Ovary (tissue), 9 donors: ENCODE data around the gene FYB2. TPM values are rescaled to one million over a fixed set of nuclear protein-coding genes. Genes with fewer than 3 reads are reported as not detected.

Source experiments
- DNase-seq, 5 donors: peaks; one replicate each; pipeline ENCODE4 v3.0.0-alpha.2; 2019 to 2020
- H3K27ac ChIP-seq, 2 donors: fragments of 200-600 bp; one replicate each; pipeline versions ENCODE4 v1.5.1 to v1.8.0; 2019 to 2022
- H3K27me3 ChIP-seq: fragments of 200-600 bp; one replicate; pipeline ENCODE4 v1.8.0; 2022
- H3K36me3 ChIP-seq: fragments of 200-600 bp; sonication (generic); one replicate; pipeline ENCODE4 v1.5.1; 2019
- H3K4me1 ChIP-seq: one replicate; pipeline ENCODE4 v1.8.1; 2013; ENCODE audit warnings: mild to moderate bottlenecking, moderate library complexity; ENCODE audit not compliant: insufficient read depth
- H3K4me3 ChIP-seq: fragments of 200-600 bp; sonication (generic); one replicate; pipeline ENCODE4 v1.5.1; 2017
- H3K9me3 ChIP-seq, 2 donors: fragments of 200-600 bp in 1 of 2; sonication (generic) in 1 of 2; one replicate each; pipeline versions ENCODE4 v1.5.1 to v1.8.1; 2013 to 2019; ENCODE audit warnings: mild to moderate bottlenecking in 1 of 2, moderate library complexity in 1 of 2
- CTCF ChIP-seq, 3 donors: fragments of 450-650 bp in 2 of 3; fragments of 200-600 bp in 1 of 3; IDR thresholded peaks; one replicate each; pipeline versions ENCODE4 v1.5.1 to v1.8.0; 2016 to 2022; ENCODE audit warnings: antibody characterized with exemption in 3 of 3, mild to moderate bottlenecking in 1 of 3
- EP300 ChIP-seq: sonication (generic); formaldehyde crosslinking; IDR thresholded peaks from one replicate; pipeline ENCODE4 v1.6.1; 2017; ENCODE audit warnings: antibody characterized with exemption
- POLR2A ChIP-seq: fragments of 450-650 bp; IDR thresholded peaks from one replicate; pipeline ENCODE4 v1.6.1; 2017; ENCODE audit warnings: antibody characterized with exemption, mild to moderate bottlenecking, moderate library complexity
- WGBS, 3 donors: extraction: QIAGEN DNeasy Blood & Tissue Kit in 1 of 3; methylation state at CpG; one replicate each; pipeline versions ENCODE4 v1.1.5 to v1.1.7; 2013 to 2017; 5-methylcytosine and 5-hydroxymethylcytosine counted together
- intact Hi-C, 4 donors: fragments of 100-400 bp; cut with DNase I; formaldehyde crosslinking; loops; one replicate each; pipeline versions ENCODE4 v1.11.0 to v1.15.1; 2022 to 2023
- polyA plus RNA-seq, 2 donors: library from polyadenylated mRNA; stranded (reverse); fragments of 200-250 nt in 1 of 2; fragments of 350-450 nt in 1 of 2; fragmentation: Illumina TruSeq in 1 of 2; extraction: RNeasy Lipid Tissue Mini Kit (QIAGEN cat#74804) in 1 of 2; gene quantifications; one replicate each; pipeline ENCODE4 v1.2.3, GENCODE V29; 2013 to 2014
- total RNA-seq, 7 donors: library from RNA; depleted of rRNA in 2 of 7; stranded (reverse); fragments of >200 nt in 2 of 7; fragmentation: NEBNext Ultra II Directional in 3 of 7; extraction: Animal tissue kit (Norgen Biotek cat#: 25700) in 3 of 7; gene quantifications; one replicate each; pipeline versions ENCODE4 v1.1.0 to v1.2.4, GENCODE V29; 2016 to 2023
- donor health status: DM: no; HTN: no; CAD: no; lungs with moderate emphysema.
- donor health status: DM: no; HTN: no; CAD: no.
- donor health status: Bipolar disorder and iron deficiency.
- donor health status: DM: yes; HTN: yes; CAD: no.
- donor health status: DM: no; HTN: no; CAD: no.
- donor health status: DM: yes; HTN: yes; CAD: no.

Gene FYB2
- total and polyA plus RNA-seq, 9 donors, result 0.06 to 81.5 (median 2.0) TPM; not detected in 2

- no peak for TF ChIP-seq EP300
- no peak for TF ChIP-seq POLR2A
- TF ChIP-seq CTCF (IDR thresholded peaks at IDR 0.05), result no peak
- Histone ChIP-seq H3K27me3 (no peaks in the 10 kb centered on the region), H3K4me3 (no peak overlapping the region), H3K9me3 (no peaks in the 10 kb centered on the region), H3K27ac (no peak overlapping the region), H3K36me3 (no peaks in the 10 kb centered on the region), H3K4me1 (no peaks in the 10 kb centered on the region)
- intact Hi-C loops, result no loop called here
- no peak for DNase-seq
- 89 to 92% (median 90%) methylated on average over 2 of the region's 2 CpGs for WGBS, 3 donors
These were observed 133.0 kb downstream of the FYB2 start for GRCh38 chr1:56686169-56686568.

GRCh38 chr1:56683569-56683968 is 135.6 kb downstream of the FYB2 start:
- H3K27me3 ChIP-seq, result no peaks in the 10 kb centered on the region
- no peaks in the 10 kb centered on the region for H3K9me3 ChIP-seq
- H3K36me3 ChIP-seq, result no peaks in the 10 kb centered on the region
- DNase-seq, result no peak
- TF ChIP-seq EP300 (no peak), POLR2A (no peak), CTCF (IDR thresholded peaks at IDR 0.05) (no peak)
- H3K27ac ChIP-seq, result no peak overlapping the region
- no peaks in the 10 kb centered on the region for H3K4me1 ChIP-seq
- no peak overlapping the region for H3K4me3 ChIP-seq
- intact Hi-C loops, result no loop called here

GRCh38 chr1:56676571-56677035 is 142.6 kb downstream of the FYB2 start:
- no peak for DNase-seq
- WGBS, 3 donors, result 49 to 76% (median 50%) methylated on average over 2 of the region's 2 CpGs
- intact Hi-C loops, result no loop called here

GRCh38 chr1:56675763-56676162 is 143.4 kb downstream of the FYB2 start:
- H3K36me3 ChIP-seq, result no peaks in the 10 kb centered on the region
- H3K4me3 ChIP-seq, result no peak overlapping the region
- H3K27me3 ChIP-seq, result no peaks in the 10 kb centered on the region
- H3K27ac ChIP-seq, result no peak overlapping the region
- no peak for TF ChIP-seq POLR2A
- TF ChIP-seq CTCF (IDR thresholded peaks at IDR 0.05), result no peak
- no peak for TF ChIP-seq EP300
- no peak for DNase-seq
- no peaks in the 10 kb centered on the region for H3K4me1 ChIP-seq
- no peaks in the 10 kb centered on the region for H3K9me3 ChIP-seq
- intact Hi-C loops, result no loop called here

More at GRCh38 chr1:56676571-56677035, 142.6 kb downstream of the FYB2 start:
- Histone ChIP-seq H3K27ac (no peak overlapping the region), H3K27me3 (no peaks in the 10 kb centered on the region), H3K4me1 (no peaks in the 10 kb centered on the region), H3K9me3 (no peaks in the 10 kb centered on the region), H3K36me3 (no peaks in the 10 kb centered on the region), H3K4me3 (no peak overlapping the region)
- TF ChIP-seq EP300 (no peak), POLR2A (no peak), CTCF (IDR thresholded peaks at IDR 0.05) (no peak)

- H3K9me3 ChIP-seq, result no peaks in the 10 kb centered on the region
- no peaks in the 10 kb centered on the region for H3K4me1 ChIP-seq
- no peaks in the 10 kb centered on the region for H3K36me3 ChIP-seq
- intact Hi-C loops, result no loop called here
- WGBS, 3 donors, result 39 to 83% (median 77%) methylated on average over 1 of the region's 1 CpG
- no peak overlapping the region for H3K27ac ChIP-seq
- TF ChIP-seq EP300, result no peak
- TF ChIP-seq POLR2A, result no peak
- no peak for TF ChIP-seq CTCF (IDR thresholded peaks at IDR 0.05)
- DNase-seq, result no peak
- no peaks in the 10 kb centered on the region for H3K27me3 ChIP-seq
- H3K4me3 ChIP-seq, result no peak overlapping the region
These were observed 146.6 kb downstream of the FYB2 start for GRCh38 chr1:56672579-56672978.
